ENCODE data around the gene NOX3. TPM values are rescaled to one million over a fixed set of nuclear protein-coding genes. Genes with fewer than 3 reads are reported as not detected.
"Not testable (repeated sequence)": the region's sequence is repeated elsewhere in the genome, so short reads cannot be mapped to it uniquely, and the experiment has no call there.

NOX3 gene
- total RNA-seq, 1 experiment from 2014 or later = not detected

DNA sequence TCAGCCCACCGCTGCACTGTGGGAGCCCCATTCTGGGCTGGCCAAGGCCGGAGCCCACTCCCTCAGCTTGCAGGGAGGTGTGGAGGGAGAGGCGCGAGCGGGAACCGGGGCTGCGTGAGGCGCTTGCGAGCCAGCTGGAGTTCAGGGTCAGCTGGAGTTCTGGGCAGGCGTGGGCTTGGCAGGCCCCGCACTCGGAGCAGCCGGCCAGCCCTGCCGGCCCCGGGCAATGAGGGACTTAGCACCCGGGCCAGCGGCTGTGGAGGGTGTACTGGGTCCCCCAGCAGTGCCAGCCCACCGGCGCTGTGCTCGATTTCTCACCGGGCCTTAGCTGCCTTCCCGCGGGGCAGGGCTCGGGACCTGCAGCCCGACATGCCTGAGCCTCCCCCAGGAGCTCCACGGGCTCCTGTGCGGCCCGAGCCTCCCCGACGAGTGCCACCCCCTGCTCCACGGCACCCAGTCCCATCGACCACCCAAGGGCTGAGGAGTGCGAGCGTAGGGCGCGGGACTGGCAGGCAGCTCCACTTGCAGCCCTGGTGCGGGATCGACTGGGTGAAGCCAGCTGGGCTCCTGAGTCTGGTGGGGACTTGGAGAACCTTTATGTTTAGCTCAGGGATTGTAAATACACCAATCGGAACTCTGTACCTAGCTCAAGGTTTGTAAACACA is 92.5 kb downstream of the NOX3 start:
- not testable (repeated sequence) for H3K27ac ChIP-seq (ENCODE audit: low read length); DNase-seq

DNA sequence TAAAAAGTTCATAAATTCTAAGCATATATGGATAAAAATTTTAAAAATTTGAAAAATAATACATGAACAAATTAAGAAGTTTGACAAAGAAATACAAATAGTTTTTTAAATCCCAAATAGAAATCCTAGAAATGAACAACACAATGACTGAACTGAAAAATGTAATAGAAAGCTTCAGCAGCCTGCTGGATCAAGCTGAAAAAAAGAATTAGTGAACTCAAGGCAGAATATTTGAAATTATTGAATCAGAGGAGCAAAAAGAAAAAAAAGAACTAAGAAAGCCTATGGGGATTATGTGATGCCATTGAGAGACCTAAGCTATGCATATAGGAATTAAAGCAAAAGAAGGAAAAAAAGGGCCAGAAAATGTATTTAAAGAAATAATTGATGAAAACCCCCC is 101.5 kb downstream of the NOX3 start:
- H2AFZ ChIP-seq (ENCODE audit: low read length) = no peak overlapping the region

More for the DNA sequence above, 92.5 kb downstream of the NOX3 start:
- not testable (repeated sequence) for H3K4me1 ChIP-seq (ENCODE audit: low read length); H3K79me2 ChIP-seq (ENCODE audit: low read length); H4K20me1 ChIP-seq (ENCODE audit: insufficient read depth, low read depth, low read length); H3K36me3 ChIP-seq (ENCODE audit: insufficient read depth, low read length); H3K27me3 ChIP-seq (ENCODE audit: low read length); H3K9me3 ChIP-seq (ENCODE audit: low read length); H2AFZ ChIP-seq (ENCODE audit: low read length); H3K9ac ChIP-seq (ENCODE audit: low read length); H3K9me2 ChIP-seq (replicated peaks; ENCODE audit: insufficient read depth, low read length); H3K4me2 ChIP-seq (ENCODE audit: low read depth, low read length, poor library complexity, severe bottlenecking); H3K4me3 ChIP-seq (ENCODE audit: low read length)

DNA sequence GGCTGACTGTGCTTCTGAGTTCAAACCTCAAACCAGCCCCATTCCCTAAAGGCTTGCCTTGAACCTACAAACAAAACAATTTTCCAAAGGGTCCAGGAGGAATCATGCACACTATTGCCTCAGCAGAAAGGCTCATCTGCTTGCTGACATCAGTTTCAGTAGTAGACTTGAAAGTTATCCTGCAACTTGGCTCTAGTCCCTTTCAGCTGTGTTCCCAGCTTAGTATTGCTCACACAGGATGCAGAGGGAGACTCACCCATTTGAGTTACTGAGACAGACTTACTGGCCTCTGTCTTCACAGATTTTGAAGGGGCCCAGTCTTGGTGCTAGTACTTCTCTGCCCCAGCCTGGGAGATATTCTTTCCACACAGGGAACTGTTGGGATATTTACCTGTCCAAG is 102.8 kb downstream of the NOX3 start:
- no peak for DNase-seq
- no peaks in the 10 kb centered on the region for H4K20me1 ChIP-seq (ENCODE audit: insufficient read depth, low read depth, low read length)
- H3K4me2 ChIP-seq (ENCODE audit: low read depth, low read length, poor library complexity, severe bottlenecking) = no peak overlapping the region
- no peak overlapping the region for H3K4me3 ChIP-seq (ENCODE audit: low read length)
- H2AFZ ChIP-seq (ENCODE audit: low read length) = no peak overlapping the region
- peaks cover 17% of the 10 kb centered on the region for H3K9me3 ChIP-seq (ENCODE audit: low read length)
- no peaks in the 10 kb centered on the region; the same call in none of the 2 replicates for H3K36me3 ChIP-seq (ENCODE audit: insufficient read depth, low read length)
- no peak overlapping the region for H3K9ac ChIP-seq (ENCODE audit: low read length)
- H3K27ac ChIP-seq (ENCODE audit: low read length) = no peak overlapping the region
- no peaks in the 10 kb centered on the region for H3K79me2 ChIP-seq (ENCODE audit: low read length)
- H3K27me3 ChIP-seq (ENCODE audit: low read length) = no peaks in the 10 kb centered on the region
- no peaks in the 10 kb centered on the region for H3K9me2 ChIP-seq (replicated peaks; ENCODE audit: insufficient read depth, low read length)
- peaks cover 17% of the 10 kb centered on the region for H3K4me1 ChIP-seq (ENCODE audit: low read length)

More for the DNA sequence above, 101.5 kb downstream of the NOX3 start:
- Histone ChIP-seq H3K36me3 (ENCODE audit: insufficient read depth, low read length) (no peaks in the 10 kb centered on the region; the same call in none of the 2 replicates), H3K79me2 (ENCODE audit: low read length) (no peaks in the 10 kb centered on the region), H3K9me3 (ENCODE audit: low read length) (peaks cover 17% of the 10 kb centered on the region), H3K4me3 (ENCODE audit: low read length) (no peak overlapping the region), H3K27ac (ENCODE audit: low read length) (no peak overlapping the region), H3K4me2 (ENCODE audit: low read depth, low read length, poor library complexity, severe bottlenecking) (no peak overlapping the region), H3K9ac (ENCODE audit: low read length) (no peak overlapping the region), H3K27me3 (ENCODE audit: low read length) (no peaks in the 10 kb centered on the region), H4K20me1 (ENCODE audit: insufficient read depth, low read depth, low read length) (no peaks in the 10 kb centered on the region), H3K9me2 (replicated peaks; ENCODE audit: insufficient read depth, low read length) (no peaks in the 10 kb centered on the region; the same call in 1 of the 2 replicates), H3K4me1 (ENCODE audit: low read length) (peaks cover 17% of the 10 kb centered on the region)
- DNase-seq = no peak

DNA sequence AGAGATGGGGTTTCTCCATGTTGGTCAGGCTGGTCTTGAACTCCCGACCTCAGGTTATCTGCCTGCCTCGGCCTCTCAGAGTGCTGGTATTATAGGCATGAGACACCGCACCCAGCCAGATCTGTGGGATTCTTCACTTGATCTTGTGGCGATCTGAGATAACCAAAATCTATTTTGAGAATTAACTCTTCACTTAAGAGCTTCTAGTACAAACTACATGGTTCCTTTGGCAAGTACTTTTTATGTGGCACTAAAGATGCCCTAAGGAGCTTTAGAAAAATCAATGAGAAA is 103.6 kb downstream of the NOX3 start:
- no peaks in the 10 kb centered on the region for H3K79me2 ChIP-seq (ENCODE audit: low read length)
- H3K27me3 ChIP-seq (ENCODE audit: low read length) = no peaks in the 10 kb centered on the region
- no peak overlapping the region for H3K27ac ChIP-seq (ENCODE audit: low read length)
- H3K4me1 ChIP-seq (ENCODE audit: low read length) = peaks cover 17% of the 10 kb centered on the region
- no peaks in the 10 kb centered on the region; the same call in none of the 2 replicates for H3K36me3 ChIP-seq (ENCODE audit: insufficient read depth, low read length)
- H3K4me3 ChIP-seq (ENCODE audit: low read length) = no peak overlapping the region
- H3K9me2 ChIP-seq (replicated peaks; ENCODE audit: insufficient read depth, low read length) = no peaks in the 10 kb centered on the region
- H3K9ac ChIP-seq (ENCODE audit: low read length) = no peak overlapping the region
- peaks cover 17% of the 10 kb centered on the region for H3K9me3 ChIP-seq (ENCODE audit: low read length)
- H4K20me1 ChIP-seq (ENCODE audit: insufficient read depth, low read depth, low read length) = no peaks in the 10 kb centered on the region
- no peak for DNase-seq
- no peak overlapping the region for H3K4me2 ChIP-seq (ENCODE audit: low read depth, low read length, poor library complexity, severe bottlenecking)
- H2AFZ ChIP-seq (ENCODE audit: low read length) = no peak overlapping the region

DNA sequence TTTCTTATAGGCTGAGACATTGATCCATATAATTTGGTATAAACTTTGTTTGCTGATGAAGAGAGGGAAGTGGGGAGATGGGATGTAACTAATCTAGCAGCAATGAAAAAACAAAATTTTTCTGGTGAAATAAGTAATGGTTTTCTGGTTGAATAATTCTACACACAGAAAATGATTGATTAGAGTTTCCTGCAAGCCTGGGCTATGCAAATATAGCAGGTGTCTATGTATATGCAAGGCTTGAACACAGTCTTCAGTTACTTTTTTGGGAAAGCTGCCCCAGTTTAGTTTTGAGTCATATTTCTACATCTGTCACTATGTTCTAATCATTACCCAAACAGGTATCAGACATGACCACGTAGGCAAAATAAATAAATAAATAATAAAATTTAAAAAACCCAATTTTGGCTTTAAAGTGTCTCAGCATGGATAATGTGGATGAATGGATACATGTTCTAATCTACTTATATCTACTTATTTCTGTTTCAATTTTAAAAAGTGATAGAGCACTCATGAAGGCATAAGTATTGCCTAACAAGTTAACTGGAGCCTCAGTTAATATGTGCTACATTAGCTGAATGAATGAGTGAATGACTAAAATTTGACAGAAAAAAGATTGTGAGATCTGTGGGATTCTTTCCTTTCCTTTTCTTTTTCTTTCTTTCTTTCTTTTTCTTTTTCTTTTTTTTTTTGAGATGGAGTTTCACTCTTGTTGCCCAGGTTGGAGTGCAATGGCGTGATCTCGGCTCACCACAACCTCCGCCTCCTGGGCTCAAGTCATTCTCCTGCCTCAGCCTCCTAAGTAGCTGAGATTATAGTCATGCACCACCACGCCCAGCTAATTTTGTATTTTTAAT is 104.1 kb downstream of the NOX3 start:
- peaks cover 17% of the 10 kb centered on the region for H3K4me1 ChIP-seq (ENCODE audit: low read length)
- H3K9me3 ChIP-seq (ENCODE audit: low read length) = peaks cover 17% of the 10 kb centered on the region
- no peaks in the 10 kb centered on the region for H3K9me2 ChIP-seq (replicated peaks; ENCODE audit: insufficient read depth, low read length)
- DNase-seq = peak; percentile 65
- H3K36me3 ChIP-seq (ENCODE audit: insufficient read depth, low read length) = no peaks in the 10 kb centered on the region; the same call in none of the 2 replicates
- peak overlapping the region; percentile 42 for H3K4me2 ChIP-seq (ENCODE audit: low read depth, low read length, poor library complexity, severe bottlenecking)
- H3K79me2 ChIP-seq (ENCODE audit: low read length) = no peaks in the 10 kb centered on the region
- no peaks in the 10 kb centered on the region for H4K20me1 ChIP-seq (ENCODE audit: insufficient read depth, low read depth, low read length)
- no peak overlapping the region for H2AFZ ChIP-seq (ENCODE audit: low read length)
- H3K4me3 ChIP-seq (ENCODE audit: low read length) = no peak overlapping the region
- no peaks in the 10 kb centered on the region for H3K27me3 ChIP-seq (ENCODE audit: low read length)
- H3K9ac ChIP-seq (ENCODE audit: low read length) = no peak overlapping the region
- H3K27ac ChIP-seq (ENCODE audit: low read length) = peak overlapping the region; percentile 60

DNA sequence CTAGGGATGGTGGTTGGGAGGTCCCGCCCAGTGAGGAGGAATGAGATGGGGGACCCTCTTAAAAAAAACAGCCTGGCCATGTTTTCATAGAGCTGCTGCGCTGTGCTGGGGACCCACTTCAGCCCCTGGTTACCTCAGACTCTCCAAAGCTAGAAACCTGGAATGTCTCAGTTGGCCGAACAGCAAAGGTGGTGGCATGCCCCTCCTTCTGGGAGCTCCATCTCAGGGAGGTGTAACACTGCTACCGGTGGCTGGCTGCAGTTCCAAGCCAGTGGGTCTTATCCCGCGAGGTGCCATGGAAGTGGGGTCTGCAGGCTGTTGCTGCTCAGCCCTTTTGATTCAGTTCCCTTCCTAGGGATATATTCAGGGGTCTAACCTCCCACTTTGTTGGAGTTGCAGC is 105.7 kb downstream of the NOX3 start:
- H3K9me2 ChIP-seq (replicated peaks; ENCODE audit: insufficient read depth, low read length) = no peaks in the 10 kb centered on the region
- no peaks in the 10 kb centered on the region; the same call in none of the 2 replicates for H3K36me3 ChIP-seq (ENCODE audit: insufficient read depth, low read length)
- H2AFZ ChIP-seq (ENCODE audit: low read length) = no peak overlapping the region
- no peak overlapping the region for H3K4me2 ChIP-seq (ENCODE audit: low read depth, low read length, poor library complexity, severe bottlenecking)
- no peaks in the 10 kb centered on the region for H3K79me2 ChIP-seq (ENCODE audit: low read length)
- H3K27me3 ChIP-seq (ENCODE audit: low read length) = no peaks in the 10 kb centered on the region
- peaks cover 17% of the 10 kb centered on the region for H3K4me1 ChIP-seq (ENCODE audit: low read length)
- H3K9me3 ChIP-seq (ENCODE audit: low read length) = peaks cover 15% of the 10 kb centered on the region
- DNase-seq = no peak
- H3K9ac ChIP-seq (ENCODE audit: low read length) = no peak overlapping the region
- no peak overlapping the region for H3K27ac ChIP-seq (ENCODE audit: low read length)
- H4K20me1 ChIP-seq (ENCODE audit: insufficient read depth, low read depth, low read length) = no peaks in the 10 kb centered on the region
- H3K4me3 ChIP-seq (ENCODE audit: low read length) = no peak overlapping the region

DNA sequence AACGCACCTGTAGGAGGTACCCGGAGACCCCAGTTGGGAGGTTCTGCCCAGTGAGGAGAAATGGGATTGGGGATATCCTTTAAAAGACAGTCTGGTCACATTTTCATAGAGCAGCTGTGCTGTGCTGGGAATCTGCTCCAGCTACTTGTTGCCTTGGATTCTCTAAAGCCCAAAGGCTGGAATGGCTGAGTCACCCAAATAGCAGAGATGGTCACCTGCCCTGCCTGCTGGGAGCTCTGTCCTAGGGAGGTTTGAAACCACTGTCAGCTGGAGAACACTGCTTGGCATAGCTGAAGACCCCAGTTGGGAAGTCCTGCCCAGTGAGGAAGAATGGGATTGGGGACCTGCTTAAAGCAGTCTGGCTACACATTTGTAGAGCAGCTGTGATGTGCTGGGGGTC is 106.5 kb downstream of the NOX3 start:
- no peaks in the 10 kb centered on the region for H3K79me2 ChIP-seq (ENCODE audit: low read length)
- H3K4me3 ChIP-seq (ENCODE audit: low read length) = no peak overlapping the region
- peaks cover 9% of the 10 kb centered on the region for H3K9me3 ChIP-seq (ENCODE audit: low read length)
- H3K36me3 ChIP-seq (ENCODE audit: insufficient read depth, low read length) = no peaks in the 10 kb centered on the region; the same call in 1 of the 2 replicates
- H3K9me2 ChIP-seq (replicated peaks; ENCODE audit: insufficient read depth, low read length) = no peaks in the 10 kb centered on the region
- H4K20me1 ChIP-seq (ENCODE audit: insufficient read depth, low read depth, low read length) = no peaks in the 10 kb centered on the region
- no peak overlapping the region for H3K9ac ChIP-seq (ENCODE audit: low read length)
- no peak overlapping the region for H3K4me2 ChIP-seq (ENCODE audit: low read depth, low read length, poor library complexity, severe bottlenecking)
- H3K4me1 ChIP-seq (ENCODE audit: low read length) = peaks cover 17% of the 10 kb centered on the region
- H2AFZ ChIP-seq (ENCODE audit: low read length) = no peak overlapping the region
- H3K27me3 ChIP-seq (ENCODE audit: low read length) = no peaks in the 10 kb centered on the region
- no peak for DNase-seq
- no peak overlapping the region for H3K27ac ChIP-seq (ENCODE audit: low read length)

DNA sequence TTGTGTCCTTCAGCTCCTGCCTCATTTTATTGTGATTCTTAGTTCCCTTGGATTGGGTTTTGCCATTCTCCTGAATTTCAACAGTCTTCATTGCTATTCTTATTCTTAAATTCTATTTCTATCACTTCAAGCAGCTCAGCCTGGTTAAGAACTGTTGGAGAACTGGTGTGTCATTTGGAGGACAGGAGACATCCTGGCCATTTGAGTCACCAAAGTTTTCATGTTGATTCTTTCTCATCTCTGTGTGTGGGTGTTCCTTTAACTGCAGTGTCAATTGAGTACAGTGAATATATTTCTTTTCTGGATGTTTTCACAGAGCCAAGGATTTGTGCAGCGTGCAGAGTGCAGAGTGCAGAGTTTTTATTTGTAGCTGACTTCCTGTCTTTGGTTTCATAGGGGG is 107.8 kb downstream of the NOX3 start:
- DNase-seq = no peak
- Histone ChIP-seq H3K36me3 (ENCODE audit: insufficient read depth, low read length) (no peaks in the 10 kb centered on the region; the same call in 1 of the 2 replicates), H3K27me3 (ENCODE audit: low read length) (no peaks in the 10 kb centered on the region), H3K9me3 (ENCODE audit: low read length) (no peaks in the 10 kb centered on the region; the same call in 1 of the 2 replicates), H3K27ac (ENCODE audit: low read length) (no peak overlapping the region), H4K20me1 (ENCODE audit: insufficient read depth, low read depth, low read length) (no peaks in the 10 kb centered on the region), H2AFZ (ENCODE audit: low read length) (no peak overlapping the region), H3K9me2 (replicated peaks; ENCODE audit: insufficient read depth, low read length) (no peaks in the 10 kb centered on the region), H3K9ac (ENCODE audit: low read length) (no peak overlapping the region), H3K4me1 (ENCODE audit: low read length) (peaks cover 17% of the 10 kb centered on the region), H3K79me2 (ENCODE audit: low read length) (no peaks in the 10 kb centered on the region), H3K4me3 (ENCODE audit: low read length) (no peak overlapping the region), H3K4me2 (ENCODE audit: low read depth, low read length, poor library complexity, severe bottlenecking) (no peak overlapping the region)
